Right renal pelvis (tissue), 4 donors: Measurements from ENCODE around the gene ATE1. TPM values are rescaled to one million over a fixed set of nuclear protein-coding genes. Genes with fewer than 3 reads are reported as not detected.

Experiments used
- DNase-seq, 4 donors: peaks; one replicate each; pipeline ENCODE4 v3.0.0-alpha.2; 2013; ENCODE audit warnings: low read depth in 4 of 4, low spot score in 3 of 4, missing footprints in 1 of 4
- polyA plus RNA-seq, 4 donors: library from polyadenylated mRNA; unstranded; fragments of 120-200 nt; gene quantifications; one replicate each; pipeline ENCODE4 v1.2.1, GENCODE V29; 2013; ENCODE audit not compliant: insufficient read length in 4 of 4

Gene ATE1
- polyA plus RNA-seq, 4 donors = 36.3 to 48.4 (median 43.4) TPM

DNA sequence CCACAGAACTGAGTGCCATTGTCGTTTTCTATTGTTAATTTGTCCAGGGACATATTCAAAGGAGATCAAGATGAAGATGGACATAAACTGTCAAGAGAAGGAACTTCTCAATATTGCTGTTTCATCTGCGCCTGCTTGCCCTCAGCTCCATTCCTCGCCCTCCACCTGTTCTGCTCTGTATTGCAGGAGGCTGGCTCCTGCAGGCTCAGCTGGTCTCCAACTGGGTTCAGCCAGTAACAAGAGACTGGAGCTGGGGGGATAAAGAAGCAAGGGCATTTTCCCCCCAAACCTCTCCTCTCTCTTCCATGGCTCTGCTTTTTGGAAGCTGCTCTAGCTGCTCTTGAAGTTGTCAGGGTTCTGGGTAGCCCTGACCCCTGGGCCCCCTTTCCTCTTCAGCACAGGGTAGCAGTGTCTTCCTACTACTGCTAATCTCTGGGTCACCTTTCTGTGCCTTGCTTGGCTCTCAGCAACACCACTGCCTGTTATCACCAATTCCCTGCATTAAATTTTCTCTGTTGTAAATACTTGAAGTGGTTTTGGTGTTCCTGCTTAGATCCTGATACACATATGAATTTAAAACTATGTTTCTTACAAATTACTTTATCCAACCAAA is 180.6 kb downstream of the ATE1 start:
- DNase-seq = no peak

DNA sequence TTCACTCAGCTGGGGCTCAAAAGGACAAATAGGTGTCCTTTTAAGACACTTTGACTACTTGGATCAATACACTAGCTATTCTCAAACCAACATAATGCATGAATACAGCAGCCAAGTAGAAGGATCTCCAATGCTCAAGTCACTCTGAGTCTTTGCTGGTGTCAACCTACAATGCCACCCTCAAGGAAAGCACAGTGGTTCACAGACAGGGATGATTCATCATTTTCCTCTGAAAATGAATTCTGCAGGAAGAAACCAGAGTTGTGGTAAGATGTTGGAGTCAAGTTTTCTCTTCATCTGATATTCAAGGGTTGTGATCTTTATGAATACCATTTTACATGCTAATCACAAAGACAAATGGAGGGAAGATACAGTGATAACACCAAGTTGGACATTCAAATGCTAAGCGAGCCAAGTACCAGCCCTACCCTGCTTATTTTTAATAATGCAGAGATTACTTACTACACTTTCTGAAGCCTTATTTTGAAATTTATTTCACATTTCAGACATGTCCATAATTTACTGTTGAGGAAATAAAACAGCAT is 186.5 kb downstream of the ATE1 start:
- no peak for DNase-seq

DNA sequence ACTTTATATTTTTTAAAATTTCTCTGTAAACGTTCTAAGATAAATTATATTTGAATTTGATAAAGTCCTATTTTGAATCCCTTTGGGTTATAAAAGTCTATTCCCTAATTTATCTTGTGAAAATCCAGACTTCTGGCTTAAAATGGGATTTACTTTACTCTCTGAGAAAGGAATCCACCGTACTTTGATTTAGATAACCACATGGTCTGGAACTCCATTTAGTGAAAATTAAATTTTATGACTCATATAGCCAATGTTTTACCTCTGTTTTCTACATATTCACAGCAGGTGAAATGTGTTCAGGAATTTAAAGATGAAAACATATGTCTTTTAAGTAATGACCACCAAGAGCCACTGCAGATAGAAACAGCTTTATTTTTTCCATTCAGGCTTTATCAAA is 187.8 kb downstream of the ATE1 start:
- DNase-seq = no peak

DNA sequence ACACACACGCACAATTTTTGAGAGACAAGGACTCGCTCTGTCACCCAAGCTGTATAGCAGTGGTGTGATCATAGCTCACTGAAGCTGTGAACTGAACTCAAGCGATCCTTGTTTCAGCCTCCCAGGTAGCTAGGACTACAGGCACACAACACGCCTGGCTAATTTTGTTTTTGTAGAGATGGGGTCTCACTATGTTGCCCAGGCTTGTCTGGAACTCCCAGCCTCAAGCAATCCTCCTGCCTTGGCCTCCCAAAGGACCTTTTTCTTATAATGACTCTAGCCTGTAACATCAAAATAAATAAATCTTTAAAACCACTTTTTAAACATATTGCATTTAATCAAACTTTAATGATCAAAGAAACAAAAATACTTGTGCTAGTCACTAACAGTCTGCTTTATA is 188.7 kb downstream of the ATE1 start:
- DNase-seq = no peak

DNA sequence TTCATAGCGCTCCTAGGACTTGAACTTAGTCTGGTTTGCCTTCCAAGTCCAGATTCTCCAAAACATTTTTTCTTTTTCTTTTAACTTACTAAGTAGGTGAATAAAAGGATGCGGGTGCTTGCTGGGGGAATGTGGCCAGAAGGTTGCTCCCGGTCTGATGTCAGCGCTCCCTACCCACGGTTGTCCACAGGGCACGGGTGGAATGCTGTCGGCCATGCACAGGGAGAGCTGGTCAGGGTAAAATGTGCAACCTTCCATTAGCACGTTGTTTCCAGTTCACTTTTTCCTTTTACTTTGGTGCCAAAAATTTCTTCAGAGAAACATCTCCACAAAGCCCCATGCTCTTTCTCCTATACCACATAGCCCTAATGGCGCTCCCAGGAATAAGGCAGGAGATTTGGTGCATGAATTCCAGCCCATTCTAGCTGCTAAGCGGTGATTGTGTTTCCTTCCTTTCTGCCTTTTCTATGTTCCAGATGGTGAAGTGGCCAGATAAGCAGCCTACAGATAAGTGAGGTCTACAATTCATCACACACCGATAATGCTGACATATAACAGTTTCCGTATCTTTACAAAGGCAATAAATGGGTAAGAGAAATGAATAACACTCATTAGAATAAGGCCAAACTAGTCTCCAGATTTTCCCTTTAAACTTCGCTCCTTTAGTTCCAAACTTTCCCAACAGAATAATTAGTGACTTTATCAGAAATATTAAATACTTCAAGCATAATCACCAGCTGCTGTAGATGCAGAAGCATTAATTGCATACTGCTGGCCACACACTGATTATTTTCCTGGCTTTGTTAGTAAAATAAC is 191.3 kb downstream of the ATE1 start:
- DNase-seq = no peak

DNA sequence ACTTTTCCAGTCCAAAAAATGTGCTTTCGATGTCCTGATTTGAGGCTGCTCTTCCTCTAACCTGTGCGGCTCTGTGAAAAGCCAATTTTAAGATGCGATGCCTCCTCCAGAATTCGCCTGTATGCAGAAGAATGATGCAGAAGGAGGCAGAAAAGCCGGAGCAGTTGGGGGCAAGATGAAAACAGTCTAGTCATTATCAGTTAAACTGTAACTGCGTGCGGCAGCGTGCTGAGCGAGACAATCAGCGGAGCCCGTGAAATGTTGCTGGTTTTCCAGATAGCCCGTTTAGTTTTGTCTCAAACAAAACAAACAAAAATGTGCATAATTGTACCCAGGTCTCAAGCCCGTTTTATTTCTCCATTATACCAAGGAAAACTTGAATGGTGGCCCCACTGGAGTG is 192.6 kb downstream of the ATE1 start:
- no peak for DNase-seq

DNA sequence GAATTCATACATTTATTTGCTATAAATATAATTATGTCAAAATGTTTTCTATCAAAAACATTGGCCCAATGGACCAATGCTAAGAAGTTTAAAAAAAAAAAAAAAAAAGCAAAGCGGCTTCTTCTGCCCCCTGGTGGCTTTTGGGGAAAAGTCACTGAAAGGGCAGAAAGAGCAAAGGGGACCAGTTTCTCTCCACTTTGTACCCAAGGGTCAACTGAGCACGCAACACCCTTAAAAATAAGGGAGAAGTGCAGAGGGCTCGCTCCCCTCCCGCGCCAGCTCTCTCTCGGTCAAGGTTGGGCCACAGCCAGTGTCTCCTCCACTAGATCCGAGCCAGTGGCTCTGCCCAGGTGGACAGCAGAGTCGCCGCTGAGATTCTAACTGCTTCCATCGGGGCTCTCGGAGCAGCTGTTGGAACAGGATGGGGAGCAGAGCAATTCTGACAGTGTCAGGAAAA is 193.2 kb downstream of the ATE1 start:
- peak in 2 of 4 donors; percentile 11 to 15 for DNase-seq

DNA sequence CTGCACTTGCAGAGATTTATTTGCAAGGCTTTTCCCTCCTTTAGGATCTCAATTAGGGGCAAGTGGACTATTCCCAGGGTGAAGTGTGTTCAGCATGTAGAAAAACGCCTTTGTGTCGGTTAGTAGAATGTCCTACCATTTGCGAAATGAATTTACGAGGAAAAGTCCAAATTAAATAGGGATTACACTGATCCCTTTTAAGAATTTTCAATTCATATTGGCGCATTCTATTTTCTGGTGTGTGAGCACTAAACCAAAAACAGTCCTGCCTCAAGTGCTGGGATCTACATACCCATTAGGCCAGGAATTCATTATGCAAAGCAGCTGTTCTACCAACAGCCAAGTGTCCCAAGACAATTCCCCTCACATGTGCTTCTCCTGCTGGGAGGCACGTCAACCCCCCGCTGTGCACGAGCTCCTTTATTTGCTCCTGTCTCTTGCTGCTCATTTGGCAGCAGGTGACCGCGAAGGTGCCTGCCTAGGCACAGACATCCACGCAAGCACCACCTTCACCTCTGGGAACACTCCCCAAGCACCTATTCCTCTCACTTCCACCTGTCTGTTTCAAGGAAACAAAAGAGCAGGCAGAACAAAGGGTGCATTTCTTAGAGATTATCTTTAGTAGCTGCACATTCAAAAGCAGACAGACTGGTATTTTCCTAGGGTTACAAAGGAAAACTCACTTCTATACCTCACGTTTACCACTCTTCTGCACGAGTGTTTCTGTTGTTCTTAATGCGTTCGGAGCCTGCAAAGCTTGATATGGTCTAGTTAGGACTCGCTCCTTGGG is 195.0 kb downstream of the ATE1 start:
- DNase-seq = no peak

DNA sequence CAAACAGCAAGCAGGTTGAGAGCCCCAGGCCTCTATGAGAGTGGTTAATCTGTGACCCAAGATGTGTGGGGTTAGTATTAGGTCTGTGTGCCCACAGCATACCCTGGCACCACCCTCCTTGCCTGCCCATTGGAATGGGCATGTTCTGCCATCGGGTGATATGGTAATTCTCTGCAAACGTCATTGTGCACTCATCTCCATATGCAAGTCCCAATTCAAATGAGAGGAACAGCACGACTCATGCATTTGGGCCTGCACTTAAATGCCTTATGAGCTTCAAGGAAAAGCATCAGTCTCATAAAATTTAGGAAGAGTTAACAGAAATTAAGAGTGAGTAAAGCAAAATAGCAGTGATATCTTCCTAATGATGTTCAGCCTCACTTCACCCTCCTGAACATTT is 195.7 kb downstream of the ATE1 start:
- no peak for DNase-seq

DNA sequence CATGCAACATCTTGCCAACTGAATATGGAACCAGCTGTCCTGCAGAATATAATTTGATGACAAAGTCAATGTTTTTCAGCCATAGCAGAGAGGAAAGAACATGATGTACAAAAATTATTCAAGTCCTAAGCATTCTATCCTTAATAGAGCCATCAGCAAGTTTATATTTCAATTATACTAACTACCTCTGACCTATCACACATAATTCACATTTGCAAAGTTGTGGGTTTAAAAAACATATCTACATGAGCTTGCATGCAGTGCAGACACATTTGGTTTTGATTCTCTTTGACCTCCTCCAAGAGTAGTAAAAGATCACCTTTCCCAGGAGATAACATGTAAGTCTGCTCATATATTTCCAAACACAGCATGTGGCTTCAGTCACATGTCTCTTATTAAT is 203.5 kb downstream of the ATE1 start:
- no peak for DNase-seq

DNA sequence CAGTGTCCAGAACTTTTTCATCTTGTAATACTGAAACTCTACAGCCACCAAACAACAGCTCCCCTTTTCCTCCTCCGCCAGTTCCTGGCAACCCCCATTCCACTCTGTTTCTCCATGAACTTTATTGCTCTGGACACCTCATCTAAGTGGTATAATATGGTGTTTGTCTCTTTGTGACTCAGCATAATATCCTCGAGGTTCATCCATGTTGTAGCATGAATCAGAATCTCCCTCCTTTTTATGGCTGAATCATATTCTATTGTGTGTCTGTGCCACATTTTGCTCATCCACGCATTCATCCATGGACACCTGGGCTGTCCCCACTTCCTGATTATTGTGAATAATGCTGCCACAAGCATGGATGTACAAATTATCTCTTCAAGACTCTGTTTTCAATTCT is 205.2 kb downstream of the ATE1 start:
- no peak for DNase-seq

DNA sequence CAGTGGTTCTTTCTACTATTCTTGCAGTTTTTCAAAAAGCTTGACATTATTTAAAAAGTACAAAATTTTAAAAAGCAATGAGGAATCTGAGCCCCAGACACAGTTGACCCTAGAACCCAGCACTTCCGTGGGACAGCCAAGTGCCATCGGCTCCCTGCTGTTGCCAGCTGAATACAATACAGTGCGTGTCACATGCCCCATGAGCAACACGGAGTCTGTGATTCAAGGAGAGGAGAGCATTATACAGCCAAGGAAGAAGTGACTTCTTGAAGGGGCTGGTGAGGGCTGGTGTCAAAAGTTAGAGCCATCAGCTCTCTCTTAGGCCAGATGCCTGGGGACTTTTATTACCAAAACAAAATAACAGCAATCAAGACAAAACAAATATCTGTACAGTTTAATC is 206.6 kb downstream of the ATE1 start:
- no peak for DNase-seq

DNA sequence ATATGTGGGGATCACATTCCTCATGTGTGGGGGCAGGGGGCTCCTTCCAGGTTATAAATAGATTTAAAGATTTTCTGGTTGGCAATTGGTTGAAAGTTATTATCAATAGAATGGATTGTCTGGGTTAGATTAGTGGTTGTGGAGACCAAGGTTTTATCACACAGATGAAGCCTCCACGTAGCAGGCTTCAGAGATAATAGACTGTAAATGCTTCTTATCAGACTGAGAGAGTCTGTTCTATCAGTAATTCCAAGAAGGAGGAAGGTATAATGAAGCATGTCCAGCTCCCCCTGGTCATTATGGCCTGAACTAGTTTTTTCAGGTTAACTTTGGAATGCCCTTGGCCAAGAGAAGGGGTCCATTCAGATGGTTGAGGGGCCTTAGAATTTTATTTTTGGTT is 211.9 kb downstream of the ATE1 start:
- no peak for DNase-seq

DNA sequence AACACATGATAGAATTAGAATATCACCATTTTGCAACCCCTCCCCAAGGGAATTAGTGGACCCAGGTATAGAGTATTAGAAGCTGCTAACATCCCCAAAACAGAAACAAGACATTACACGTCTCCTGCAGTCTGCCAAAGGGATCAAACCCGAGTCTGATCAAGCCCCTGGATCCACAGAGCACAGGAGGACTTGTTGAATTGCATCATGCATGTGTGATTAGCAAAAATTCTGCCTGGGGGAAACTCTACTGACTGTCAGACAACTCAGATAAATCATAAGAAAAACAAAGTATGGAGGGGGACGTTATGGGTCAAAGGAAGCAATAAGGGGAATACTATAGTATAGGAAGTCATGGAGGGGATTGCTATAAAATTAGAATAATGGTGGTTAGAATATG is 212.8 kb downstream of the ATE1 start:
- DNase-seq = no peak

DNA sequence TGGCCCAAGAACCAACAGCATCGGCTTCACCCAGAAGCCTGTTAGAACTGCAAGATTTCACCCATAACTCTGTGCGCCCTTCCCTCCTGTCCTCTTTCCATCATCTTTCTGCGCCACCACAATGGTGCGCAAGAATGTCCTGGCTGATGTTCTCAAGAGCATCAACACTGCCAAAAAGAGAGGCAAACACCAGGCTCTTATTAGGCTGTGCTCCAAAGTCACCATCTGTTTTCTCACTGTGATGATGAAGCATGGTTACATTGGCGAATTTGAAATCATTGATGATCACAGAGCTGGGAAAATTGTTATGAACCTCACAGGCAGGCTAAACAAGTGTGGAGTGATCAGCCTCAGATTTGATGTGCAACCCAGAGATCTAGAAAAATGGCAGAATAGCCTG is 214.3 kb downstream of the ATE1 start:
- DNase-seq = no peak

DNA sequence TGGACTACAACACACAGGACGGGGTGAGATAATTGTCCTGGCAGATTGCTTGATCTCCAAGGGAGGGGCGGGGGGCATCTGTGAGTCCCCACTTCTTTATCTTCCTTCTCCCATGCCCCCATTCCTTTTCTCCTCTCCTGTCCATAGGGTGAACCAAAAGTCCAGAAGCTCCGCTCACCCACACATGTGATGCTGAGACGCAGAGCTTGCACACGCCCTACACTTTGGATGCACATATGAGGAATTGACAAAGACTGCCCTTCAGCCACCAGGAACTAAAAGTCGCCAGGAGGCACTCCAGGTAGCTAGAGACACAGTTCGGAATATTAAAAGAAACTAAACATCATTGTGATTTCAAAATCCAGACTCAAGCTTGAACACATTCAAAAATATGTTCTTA is 216.9 kb downstream of the ATE1 start:
- no peak for DNase-seq

DNA sequence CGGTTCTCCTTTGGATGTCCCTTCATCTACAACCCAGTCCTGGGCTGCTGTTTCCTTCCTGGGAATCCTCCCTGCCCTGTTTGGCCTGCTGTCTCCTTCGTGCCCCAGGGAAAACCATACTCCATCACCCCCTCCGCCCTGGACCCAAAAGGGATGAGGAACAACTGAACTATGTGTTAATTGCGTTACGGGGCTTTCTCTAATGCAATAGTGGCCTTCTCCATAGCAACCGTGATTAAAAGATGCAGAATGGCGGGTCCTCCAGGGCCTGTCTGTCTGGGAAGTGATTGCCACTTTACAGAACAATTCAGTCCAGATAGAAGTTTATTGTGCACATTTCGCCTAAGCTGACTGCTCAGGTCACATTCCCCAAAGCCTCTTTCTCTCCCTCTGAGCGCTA is 217.6 kb downstream of the ATE1 start:
- DNase-seq = no peak

DNA sequence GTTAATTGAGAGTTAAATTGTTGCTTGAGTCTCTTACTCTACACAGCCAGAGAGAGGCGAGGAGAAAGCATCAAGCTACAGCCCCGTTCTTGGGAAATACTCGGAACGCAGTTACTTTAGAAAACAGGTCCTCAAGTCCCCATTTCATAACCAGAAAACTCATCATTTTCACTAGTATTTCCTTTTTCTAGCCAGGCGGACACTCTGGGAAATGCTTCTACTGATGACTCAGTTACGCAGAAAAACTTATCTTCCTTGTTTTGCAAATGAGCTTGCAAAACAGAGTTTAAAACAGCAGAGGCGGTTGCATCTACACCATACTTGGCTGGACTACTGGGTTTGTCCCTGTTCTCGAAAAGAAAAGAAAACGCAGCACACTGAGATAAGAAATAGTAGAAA is 218.2 kb downstream of the ATE1 start:
- DNase-seq = no peak

DNA sequence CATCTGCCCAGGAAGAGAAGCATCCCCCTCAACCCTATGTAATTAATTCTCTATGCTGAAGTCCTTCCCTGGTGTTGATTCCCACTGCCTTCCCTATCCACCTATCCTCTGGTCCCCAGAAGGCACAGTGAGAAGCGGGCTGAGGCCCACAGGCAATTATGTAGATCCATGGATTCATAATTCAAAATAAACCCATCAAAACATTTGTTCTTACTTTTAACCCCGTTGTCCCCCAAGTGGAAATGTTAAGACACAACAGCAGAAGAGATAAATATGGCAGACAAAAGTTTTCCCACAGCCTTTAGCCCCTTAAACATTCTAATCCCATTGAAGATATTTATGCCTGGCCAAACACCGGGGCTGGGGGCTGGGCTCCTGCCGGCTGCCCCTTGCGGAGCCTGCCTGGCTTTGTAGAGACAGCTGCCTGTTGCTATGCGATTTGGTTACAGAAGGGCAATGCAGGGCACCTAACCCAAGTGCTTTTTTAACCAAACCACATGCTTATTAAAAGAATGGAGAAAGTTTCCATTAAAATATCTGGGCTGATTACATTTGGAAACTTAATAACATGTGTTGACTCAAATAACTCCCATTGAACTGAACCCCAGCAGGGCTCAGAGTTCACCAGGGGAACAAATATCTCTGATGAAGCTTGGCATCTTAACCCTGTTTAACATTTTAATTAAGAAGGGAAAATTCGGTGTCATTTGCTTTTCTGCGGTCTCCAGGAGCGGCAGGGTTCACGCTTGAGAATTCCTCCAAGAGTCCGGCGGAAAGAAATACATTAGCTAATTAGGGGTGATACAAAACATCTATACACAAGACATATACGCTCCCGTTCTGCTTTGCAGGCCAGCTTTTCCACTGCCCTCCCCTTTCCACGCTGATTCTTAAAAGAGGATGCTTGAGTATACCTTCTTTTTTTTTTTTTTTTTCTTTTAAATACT is 218.8 kb downstream of the ATE1 start:
- DNase-seq = no peak
